GM13977 (cell line): ENCODE results near the gene EXOSC1.

Source experiments
- DNase-seq: peaks from one replicate; pipeline ENCODE4 v3.0.0; 2012; ENCODE audit warnings: low spot score
- CTCF ChIP-seq: IDR thresholded peaks from 2 replicates; pipeline ENCODE4 v1.5.1; 2012; ENCODE audit warnings: mild to moderate bottlenecking, control low read depth; ENCODE audit not compliant: insufficient read depth; ENCODE audit errors: extremely low read depth, missing control alignments
- in situ Hi-C: fragments of 300-500 bp; cut with MboI; formaldehyde crosslinking; loops from one replicate; pipeline ENCODE4 v1.12.0; 2022; ENCODE audit warnings: low sequenced_read_pairs, low pct_unique_long_range_greater_than_20kb, mixed read lengths, inconsistent platforms; ENCODE audit not compliant: unreplicated experiment

Gene EXOSC1

GRCh38 chr10:97406064-97406463 lies 39.7 kb downstream of the EXOSC1 start:
- no peak for TF ChIP-seq CTCF
- DNase-seq, result no peak
- in situ Hi-C loops, result no loop called here

- in situ Hi-C loops, result no loop called here
- TF ChIP-seq CTCF, result no peak
- no peak for DNase-seq
Observed at GRCh38 chr10:97404044-97404443, 41.8 kb downstream of the EXOSC1 start.

- in situ Hi-C loops, result no loop called here
- TF ChIP-seq CTCF, result no peak
Observed at GRCh38 chr10:97401455-97401919, 44.3 kb downstream of the EXOSC1 start.

GRCh38 chr10:97400665-97401454 lies 44.9 kb downstream of the EXOSC1 start, which contains the start of gene RRP12:
Gene RRP12 (minus strand): TSS chr10:97401340. CDS start chr10:97401231, 109 bp downstream.
- peak; percentile 96 for DNase-seq
- in situ Hi-C loops, result no loop called here
- TF ChIP-seq CTCF, result no peak

More at GRCh38 chr10:97401455-97401919, 44.3 kb downstream of the EXOSC1 start:
- no peak for DNase-seq

- in situ Hi-C loops, result no loop called here
- DNase-seq, result no peak
- no peak for TF ChIP-seq CTCF
Observed at GRCh38 chr10:97399843-97400545, 45.8 kb downstream of the EXOSC1 start.

- no peak for DNase-seq
- no peak for TF ChIP-seq CTCF
- in situ Hi-C loops, result no loop called here
Observed at GRCh38 chr10:97396056-97396455, 49.8 kb downstream of the EXOSC1 start.
